AG04450 (cell line): ENCODE data around the gene CCR5. TPM values are rescaled to one million over a fixed set of nuclear protein-coding genes. Genes with fewer than 3 reads are reported as not detected.

Source experiments
- CTCF ChIA-PET: fragments of 300-600, 350-600 bp; formaldehyde crosslinking; extraction: SDS; loops from one replicate; lab custom pipeline; 2022; ENCODE audit warnings: antibody characterized with exemption, inconsistent platforms; lab: Charles Lee
- POLR2A ChIA-PET: fragments of 350-600 bp; formaldehyde crosslinking; extraction: SDS; loops from one replicate; lab custom pipeline; 2021; ENCODE audit warnings: antibody characterized with exemption, inconsistent platforms; lab: Yijun Ruan, JAX
- DNase-seq: peaks from one replicate; pipeline ENCODE4 v3.0.0-alpha.2; 2011; ENCODE audit warnings: low read depth, low spot score
- H3K27ac ChIP-seq: one replicate; pipeline ENCODE4 v1.5.1; 2012; ENCODE audit warnings: low read depth, low read length, control low read depth
- H3K27me3 ChIP-seq: one replicate; pipeline ENCODE4 v1.6.0; 2012; ENCODE audit warnings: low read length; ENCODE audit not compliant: control insufficient read depth, insufficient read depth
- H3K4me3 ChIP-seq: 2 replicates; pipeline ENCODE4 v1.5.1; 2011; ENCODE audit warnings: mild to moderate bottlenecking, low read depth, low read length, control low read depth
- H3K9me3 ChIP-seq: 2 replicates; pipeline ENCODE4 v1.5.1; 2012; ENCODE audit warnings: low read length; ENCODE audit not compliant: control insufficient read depth, insufficient read depth
- polyA plus RNA-seq: library from polyadenylated mRNA; depleted of rRNA; stranded (reverse); fragments of >200 nt; gene quantifications from 2 replicates; pipeline ENCODE4 v1.2.3, GENCODE V29; 2011
- TF ChIP-seq, protein P1 (sequence below): IDR thresholded peaks from 2 replicates; pipeline ENCODE4 v1.5.1; 2011; ENCODE audit warnings: low read depth, low read length, control low read depth, inconsistent platforms

Gene CCR5
- polyA plus RNA-seq, 1 experiment, result not detected

DNA sequence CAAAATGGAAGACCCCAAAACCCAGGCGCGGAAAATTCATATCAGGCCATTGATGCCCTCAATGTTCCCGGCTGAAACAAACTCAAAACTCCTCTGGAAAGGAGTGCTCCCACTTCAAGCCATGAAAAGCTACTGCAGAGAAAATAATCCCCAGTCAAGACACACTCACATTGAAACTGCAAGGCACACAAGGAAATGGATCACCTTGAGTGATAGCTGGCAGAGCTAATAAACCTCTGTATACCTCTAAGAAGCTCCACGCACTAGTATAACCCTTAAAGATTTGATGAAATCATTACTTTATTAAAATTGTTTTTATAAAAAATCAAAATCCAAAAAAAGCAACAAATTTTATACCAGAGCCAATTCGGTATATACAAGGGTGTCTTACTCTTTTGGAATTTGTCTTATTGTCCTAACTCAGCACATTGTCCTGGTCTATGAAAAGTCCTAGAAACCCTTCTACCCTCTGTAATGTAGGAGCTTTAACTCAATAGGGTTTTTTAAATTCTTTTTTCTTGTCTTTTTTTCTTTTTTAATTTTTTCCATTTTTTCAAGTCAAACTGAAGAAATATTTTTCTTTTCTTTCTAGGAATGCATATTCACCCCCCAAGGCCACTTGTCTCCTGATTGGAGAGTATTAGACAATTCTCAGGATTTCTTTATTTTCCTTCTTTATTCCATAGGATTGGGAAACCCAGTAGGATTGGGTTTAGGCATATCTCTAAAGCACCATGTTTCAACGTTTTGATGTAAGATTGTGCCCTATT, 27.6 kb downstream of the CCR5 start:
- Histone ChIP-seq H3K9me3 (no peaks in the 10 kb centered on the region), H3K27ac (no peak overlapping the region), H3K27me3 (peaks cover 9% of the 10 kb centered on the region), H3K4me3 (no peak overlapping the region)
- CTCF ChIA-PET, result interaction anchor here (0.5 kb wide), 1 partner anchor 688 kb away, joined by 3 read pairs; no protein-coding TSS in a partner anchor
- TF ChIP-seq, protein P1, sequence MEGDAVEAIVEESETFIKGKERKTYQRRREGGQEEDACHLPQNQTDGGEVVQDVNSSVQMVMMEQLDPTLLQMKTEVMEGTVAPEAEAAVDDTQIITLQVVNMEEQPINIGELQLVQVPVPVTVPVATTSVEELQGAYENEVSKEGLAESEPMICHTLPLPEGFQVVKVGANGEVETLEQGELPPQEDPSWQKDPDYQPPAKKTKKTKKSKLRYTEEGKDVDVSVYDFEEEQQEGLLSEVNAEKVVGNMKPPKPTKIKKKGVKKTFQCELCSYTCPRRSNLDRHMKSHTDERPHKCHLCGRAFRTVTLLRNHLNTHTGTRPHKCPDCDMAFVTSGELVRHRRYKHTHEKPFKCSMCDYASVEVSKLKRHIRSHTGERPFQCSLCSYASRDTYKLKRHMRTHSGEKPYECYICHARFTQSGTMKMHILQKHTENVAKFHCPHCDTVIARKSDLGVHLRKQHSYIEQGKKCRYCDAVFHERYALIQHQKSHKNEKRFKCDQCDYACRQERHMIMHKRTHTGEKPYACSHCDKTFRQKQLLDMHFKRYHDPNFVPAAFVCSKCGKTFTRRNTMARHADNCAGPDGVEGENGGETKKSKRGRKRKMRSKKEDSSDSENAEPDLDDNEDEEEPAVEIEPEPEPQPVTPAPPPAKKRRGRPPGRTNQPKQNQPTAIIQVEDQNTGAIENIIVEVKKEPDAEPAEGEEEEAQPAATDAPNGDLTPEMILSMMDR, result no peak
- no peak for DNase-seq
- POLR2A ChIA-PET, result no interaction called here

GRCh38 chr3:46399098-46399497, 28.4 kb downstream of the CCR5 start:
- ChIA-PET CTCF (no interaction called here), POLR2A (no interaction called here)
- no peak overlapping the region for H3K27ac ChIP-seq
- H3K4me3 ChIP-seq, result no peak overlapping the region
- TF ChIP-seq, protein P1, result no peak
- no peak for DNase-seq
- H3K9me3 ChIP-seq, result no peaks in the 10 kb centered on the region
- H3K27me3 ChIP-seq, result peaks cover 8% of the 10 kb centered on the region

DNA sequence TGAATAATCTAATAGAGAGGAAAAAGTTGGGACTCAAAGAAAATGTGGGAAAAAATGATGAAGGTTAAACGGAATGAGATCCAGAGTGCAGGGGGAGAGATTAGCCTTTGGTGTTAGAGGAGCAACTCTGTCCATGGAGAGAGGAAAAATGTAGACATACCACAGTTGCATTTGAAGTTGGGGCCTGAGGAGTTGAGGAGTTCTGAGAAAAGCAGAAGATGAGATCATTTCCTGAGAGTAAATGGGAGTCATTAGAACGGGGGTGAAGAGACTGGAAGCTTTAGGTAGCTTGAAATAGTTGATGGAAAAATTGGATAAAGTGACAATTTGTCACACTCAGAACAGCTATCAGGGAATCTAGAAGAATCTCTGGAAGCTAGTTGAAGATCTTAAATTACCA, 28.8 kb downstream of the CCR5 start:
- DNase-seq, result no peak
- Histone ChIP-seq H3K27ac (no peak overlapping the region), H3K4me3 (no peak overlapping the region), H3K9me3 (no peaks in the 10 kb centered on the region), H3K27me3 (peaks cover 8% of the 10 kb centered on the region)
- ChIA-PET POLR2A (no interaction called here), CTCF (no interaction called here)
- TF ChIP-seq, protein P1, result no peak

GRCh38 chr3:46400000-46400734, 29.4 kb downstream of the CCR5 start:
- ChIA-PET POLR2A (no interaction called here), CTCF (no interaction called here)
- H3K4me3 ChIP-seq, result no peak overlapping the region
- TF ChIP-seq, protein P1, result no peak
- peaks cover 5% of the 10 kb centered on the region for H3K27me3 ChIP-seq
- H3K27ac ChIP-seq, result no peak overlapping the region
- no peaks in the 10 kb centered on the region for H3K9me3 ChIP-seq
- no peak for DNase-seq

DNA sequence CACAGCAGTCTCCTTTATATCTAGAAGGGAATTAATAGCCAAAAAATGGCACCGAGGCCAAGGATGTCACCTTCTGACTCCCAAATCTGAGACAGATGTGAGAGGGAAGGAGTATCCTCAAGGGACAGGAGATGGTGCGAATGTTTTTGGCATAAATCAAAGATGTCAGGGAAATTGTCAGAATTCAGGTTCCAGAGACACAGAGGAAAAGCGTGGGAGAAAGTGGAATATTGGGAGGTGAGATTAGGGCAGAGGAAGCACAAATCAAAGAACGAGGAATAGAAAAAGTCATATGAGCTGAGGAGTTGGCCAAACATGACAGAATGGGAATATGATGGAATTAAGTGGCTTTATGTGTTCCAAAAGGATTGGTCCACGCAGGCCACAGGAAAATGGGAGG, 30.1 kb downstream of the CCR5 start:
- H3K4me3 ChIP-seq, result no peak overlapping the region
- no peak for DNase-seq
- H3K9me3 ChIP-seq, result no peaks in the 10 kb centered on the region
- no peak overlapping the region for H3K27ac ChIP-seq
- TF ChIP-seq, protein P1, result no peak
- ChIA-PET CTCF (no interaction called here), POLR2A (no interaction called here)
- H3K27me3 ChIP-seq, result peaks cover 5% of the 10 kb centered on the region
